A673 (cell line): ENCODE measurements around the gene CFAP65. TPM values are rescaled to one million over a fixed set of nuclear protein-coding genes. Genes with fewer than 3 reads are reported as not detected.
A peak's percentile ranks its signal among the peaks of the same experiment; 100 is the strongest.

Experiments
- BruUV-seq: library from RNA; stranded (reverse); fragments of 400-500 nt; replicated peaks from 2 replicates; lab custom pipeline; 2021; lab: Mats Ljungman, UMichigan
- CTCF ChIA-PET: fragments of 300-600 bp; sonication (Branson Sonifier 250); formaldehyde crosslinking; loops from one replicate; lab custom pipeline; 2022; ENCODE audit warnings: antibody characterized with exemption; lab: Charles Lee
- POLR2A ChIA-PET: fragments of 300-600 bp; sonication (Branson Sonifier 250); formaldehyde crosslinking; loops from one replicate; lab custom pipeline; 2022; ENCODE audit warnings: antibody characterized with exemption; ENCODE audit not compliant: low non-redundant PET; lab: Charles Lee
- DNase-seq: peaks from one replicate; pipeline ENCODE4 v3.0.0-alpha.2; 2015; ENCODE audit warnings: low spot score
- H3K27ac ChIP-seq: fragments of 200-600 bp; sonication (generic); 2 replicates; pipeline ENCODE4 v1.5.1; 2016; ENCODE audit warnings: mixed run types, low read depth, mild to moderate bottlenecking, mixed read lengths, antibody characterized with exemption, low read length; ENCODE audit not compliant: poor library complexity, severe bottlenecking
- H3K27me3 ChIP-seq: fragments of 200-600 bp; sonication (generic); replicated peaks from 2 replicates; pipeline ENCODE4 v1.6.1; 2017; ENCODE audit warnings: mixed run types, low read depth, mild to moderate bottlenecking, mixed read lengths, antibody characterized with exemption, low read length; ENCODE audit not compliant: insufficient read depth, poor library complexity
- H3K36me3 ChIP-seq: fragments of 200-600 bp; sonication (generic); 2 replicates; pipeline ENCODE4 v1.6.1; 2016; ENCODE audit warnings: mixed run types, mild to moderate bottlenecking, mixed read lengths, antibody characterized with exemption, low read length; ENCODE audit not compliant: insufficient read depth, poor library complexity, severe bottlenecking
- H3K4me1 ChIP-seq: fragments of 200-600 bp; sonication (generic); 2 replicates; pipeline ENCODE4 v1.6.1; 2017; ENCODE audit warnings: mixed run types, mild to moderate bottlenecking, mixed read lengths, antibody characterized with exemption, low read length; ENCODE audit not compliant: insufficient read depth, poor library complexity, severe bottlenecking
- H3K4me3 ChIP-seq: fragments of 200-600 bp; sonication (generic); 2 replicates; pipeline ENCODE4 v1.5.1; 2016; ENCODE audit warnings: low read depth, mixed run types, mild to moderate bottlenecking, mixed read lengths, low read length; ENCODE audit not compliant: poor library complexity, severe bottlenecking
- H3K9me3 ChIP-seq: fragments of 200-600 bp; sonication (generic); 2 replicates; pipeline ENCODE4 v1.6.1; 2016; ENCODE audit warnings: mixed run types, low read depth, mild to moderate bottlenecking, mixed read lengths, antibody characterized with exemption, low read length; ENCODE audit not compliant: poor library complexity, severe bottlenecking
- EZH2 ChIP-seq: fragments of 200-600 bp; sonication (generic); IDR thresholded peaks from 2 replicates; pipeline ENCODE4 v1.6.1; 2017; ENCODE audit warnings: borderline replicate concordance, low read depth, mild to moderate bottlenecking, mixed read lengths, antibody characterized with exemption, low read length; ENCODE audit not compliant: poor library complexity, severe bottlenecking
- intact Hi-C: fragments of 100-400 bp; cut with micrococcal nuclease; formaldehyde crosslinking; loops from one replicate; pipeline ENCODE4 v1.10.0; 2022; ENCODE audit not compliant: unreplicated experiment
- total RNA-seq: library from RNA; stranded (reverse); gene quantifications from 2 replicates; pipeline ENCODE4 v1.2.3, GENCODE V29; 2021
- TF ChIP-seq, protein P1 (sequence below): fragments of 300-800, 200-600 bp; sonication (generic); conservative IDR thresholded peaks from 2 replicates; pipeline ENCODE4 v1.5.1; 2017; ENCODE audit warnings: low read depth, mild to moderate bottlenecking, antibody characterized with exemption, low read length, moderate library complexity, mixed read lengths

CFAP65 gene
- total RNA-seq, 1 experiment from 2014 or later = 0.13 TPM

DNA sequence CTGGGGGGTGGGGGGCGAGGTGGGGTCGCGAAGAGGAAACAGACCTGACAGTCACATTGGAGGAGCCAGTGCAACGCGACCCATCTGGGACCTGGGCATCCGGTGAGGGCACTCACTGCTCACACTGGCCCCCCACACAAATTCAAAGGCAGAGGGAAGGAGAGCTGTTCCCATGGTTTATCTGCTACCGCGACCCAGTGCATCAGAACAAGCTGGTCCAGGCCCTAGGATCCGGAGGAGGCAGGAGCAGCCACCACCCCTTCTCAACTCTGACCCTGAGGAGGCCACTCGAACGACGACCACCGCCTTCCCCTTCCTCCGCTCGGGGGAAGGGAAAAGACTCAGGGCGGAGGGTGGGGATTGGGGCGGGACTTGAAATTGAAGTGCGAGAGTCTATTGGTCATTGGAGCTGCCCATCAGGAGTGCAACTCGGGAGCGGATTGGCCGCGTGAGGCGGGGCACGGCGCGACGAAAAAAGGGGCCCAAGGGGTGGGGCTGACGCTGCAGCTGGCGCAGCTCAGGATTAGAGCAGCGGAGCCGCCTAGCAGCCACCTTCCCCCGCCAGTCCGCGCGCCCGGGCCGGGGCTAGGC is 82.1 kb downstream of the CFAP65 start, which contains the start of gene CDK5R2:
Gene CDK5R2, plus strand, starts transcription at position 526 of the 591 bp plus-strand sequence. CDS start 155 bp downstream, outside the sequence.
- DNase-seq = peak; percentile 95
- Histone ChIP-seq H3K9me3 (no peaks in the 10 kb centered on the region), H3K4me3 (peak within 1 kb of the TSS; percentile 53), H3K4me1 (peaks cover 24% of the 10 kb centered on the region), H3K27ac (no peak within 1 kb of the TSS), H3K27me3 (peaks cover 29% of the 10 kb centered on the region), H3K36me3 (no peaks in the 10 kb centered on the region)
- TF ChIP-seq, protein P1, sequence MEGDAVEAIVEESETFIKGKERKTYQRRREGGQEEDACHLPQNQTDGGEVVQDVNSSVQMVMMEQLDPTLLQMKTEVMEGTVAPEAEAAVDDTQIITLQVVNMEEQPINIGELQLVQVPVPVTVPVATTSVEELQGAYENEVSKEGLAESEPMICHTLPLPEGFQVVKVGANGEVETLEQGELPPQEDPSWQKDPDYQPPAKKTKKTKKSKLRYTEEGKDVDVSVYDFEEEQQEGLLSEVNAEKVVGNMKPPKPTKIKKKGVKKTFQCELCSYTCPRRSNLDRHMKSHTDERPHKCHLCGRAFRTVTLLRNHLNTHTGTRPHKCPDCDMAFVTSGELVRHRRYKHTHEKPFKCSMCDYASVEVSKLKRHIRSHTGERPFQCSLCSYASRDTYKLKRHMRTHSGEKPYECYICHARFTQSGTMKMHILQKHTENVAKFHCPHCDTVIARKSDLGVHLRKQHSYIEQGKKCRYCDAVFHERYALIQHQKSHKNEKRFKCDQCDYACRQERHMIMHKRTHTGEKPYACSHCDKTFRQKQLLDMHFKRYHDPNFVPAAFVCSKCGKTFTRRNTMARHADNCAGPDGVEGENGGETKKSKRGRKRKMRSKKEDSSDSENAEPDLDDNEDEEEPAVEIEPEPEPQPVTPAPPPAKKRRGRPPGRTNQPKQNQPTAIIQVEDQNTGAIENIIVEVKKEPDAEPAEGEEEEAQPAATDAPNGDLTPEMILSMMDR = no peak
- TF ChIP-seq EZH2 = no peak
- ChIA-PET CTCF (no interaction called here), POLR2A (interaction anchor here (0.6 kb wide), 1 partner anchor 429 kb away, joined by 7 read pairs; the partner anchor contains the start of gene DNPEP)
- BruUV-seq = no TSS peak
- intact Hi-C loops = no loop called here

DNA sequence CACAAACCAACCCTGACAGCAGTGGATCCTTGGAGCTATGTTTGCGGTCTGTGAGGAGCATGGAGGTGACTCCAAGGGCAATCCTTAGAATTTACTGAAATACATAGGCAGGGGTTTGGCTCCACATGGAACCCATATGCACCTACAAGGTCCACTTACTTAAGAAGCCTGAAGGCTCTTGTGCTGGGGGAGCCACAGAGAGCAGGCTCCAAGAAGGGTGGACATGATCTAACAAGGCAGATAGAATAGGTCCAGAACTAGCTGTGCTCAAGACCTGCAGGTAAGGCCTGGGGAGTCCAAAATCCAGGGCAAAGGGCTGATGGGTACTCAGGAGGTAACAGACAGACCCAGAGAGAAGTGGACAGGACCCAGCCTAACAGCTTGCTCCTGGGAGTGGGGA is 83.0 kb downstream of the CFAP65 start:
- peaks cover 29% of the 10 kb centered on the region for H3K27me3 ChIP-seq
- DNase-seq = no peak
- POLR2A ChIA-PET = no interaction called here
- H3K4me1 ChIP-seq = peaks cover 17% of the 10 kb centered on the region
- no peak for TF ChIP-seq EZH2
- TF ChIP-seq, protein P1 = no peak
- H3K36me3 ChIP-seq = no peaks in the 10 kb centered on the region
- H3K9me3 ChIP-seq = no peaks in the 10 kb centered on the region
- peak overlapping the region; percentile 53 for H3K4me3 ChIP-seq
- CTCF ChIA-PET = interaction anchor here (0.6 kb wide), 1 partner anchor 22 kb away, joined by 10 read pairs; no protein-coding TSS in a partner anchor
- BruUV-seq = no TSS peak
- no peak overlapping the region for H3K27ac ChIP-seq
- intact Hi-C loops = no loop called here

DNA sequence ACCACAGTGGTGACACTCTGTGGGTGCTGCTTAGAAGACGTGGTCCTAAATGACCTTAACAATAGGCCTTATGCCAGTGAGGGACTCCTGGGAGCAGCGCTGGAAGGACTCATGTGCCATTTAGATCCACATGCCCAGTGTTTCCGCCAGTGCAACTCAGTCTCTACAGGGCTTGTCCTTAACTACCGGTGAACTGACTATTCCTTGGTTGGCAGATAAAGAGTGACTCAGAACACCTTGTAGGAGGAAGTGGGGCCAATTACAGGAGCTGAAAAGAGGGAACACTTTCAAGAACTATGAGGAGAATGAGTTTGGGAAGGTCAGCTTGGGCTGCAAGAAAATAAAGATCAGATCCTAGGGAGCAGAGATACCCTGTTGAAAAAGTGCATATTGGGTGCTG is 83.6 kb downstream of the CFAP65 start:
- Histone ChIP-seq H3K36me3 (no peaks in the 10 kb centered on the region), H3K4me3 (no peak overlapping the region), H3K27me3 (peaks cover 29% of the 10 kb centered on the region), H3K4me1 (peaks cover 12% of the 10 kb centered on the region), H3K27ac (no peak overlapping the region), H3K9me3 (no peaks in the 10 kb centered on the region)
- TF ChIP-seq, protein P1 = no peak
- TF ChIP-seq EZH2 = no peak
- intact Hi-C loops = no loop called here
- BruUV-seq = no TSS peak
- DNase-seq = no peak
- ChIA-PET POLR2A (no interaction called here), CTCF (interaction anchor here (0.8 to 0.9 kb wide), 2 partner anchors 22 to 59 kb away, joined by 3 read pairs; no protein-coding TSS in a partner anchor)
